HEK293 (cell line): ENCODE measurements around the gene DPY19L3.

Experiments
- CTCF ChIA-PET: fragments of 350-600 bp; formaldehyde crosslinking; extraction: SDS; loops from one replicate; lab custom pipeline; 2021; ENCODE audit warnings: antibody characterized with exemption; lab: Yijun Ruan, JAX
- POLR2A ChIA-PET: fragments of 300-600 bp; formaldehyde crosslinking; extraction: SDS; loops from one replicate; lab custom pipeline; 2020; ENCODE audit warnings: antibody characterized with exemption, inconsistent platforms; lab: Yijun Ruan, JAX
- H3K27ac ChIP-seq: fragments of 200-500 bp; sonication (Bioruptor generic); 2 replicates; pipeline ENCODE4 v1.5.1; 2014; ENCODE audit warnings: low read depth, low read length, control low read depth, inconsistent platforms; ENCODE audit errors: extremely low read depth
- H3K36me3 ChIP-seq, 2 experiments: fragments of 200-500 bp in 1 of 2; sonication (Bioruptor generic) in 1 of 2; 1 replicate in 1 of 2; 2 replicates in 1 of 2; pipeline ENCODE4 v1.5.1; 2014 to 2017; ENCODE audit warnings: inconsistent platforms in 2 of 2, low read length in 2 of 2; ENCODE audit not compliant: control insufficient read depth in 2 of 2, insufficient read depth in 1 of 2
- H3K4me1 ChIP-seq: fragments of 200-500 bp; sonication (Bioruptor generic); 2 replicates; pipeline ENCODE4 v1.5.1; 2014; ENCODE audit warnings: mild to moderate bottlenecking, low read length, inconsistent platforms; ENCODE audit not compliant: control insufficient read depth, insufficient read depth
- H3K4me3 ChIP-seq: 2 replicates; pipeline ENCODE4 v1.5.1; 2011; ENCODE audit warnings: low read depth, mild to moderate bottlenecking, control low read depth, low read length, moderate library complexity
- H3K9me3 ChIP-seq: fragments of 200-500 bp; sonication (Bioruptor generic); 2 replicates; pipeline ENCODE4 v1.5.1; 2014; ENCODE audit warnings: low read depth, low read length, inconsistent platforms; ENCODE audit not compliant: control insufficient read depth, insufficient read depth
- BCL11A ChIP-seq: fragments of 450-650 bp; formaldehyde crosslinking; IDR thresholded peaks from 2 replicates; pipeline ENCODE4 v1.5.1; 2016; ENCODE audit warnings: low read depth, missing biosample characterization, missing genetic modification characterization
- FEZF1 ChIP-seq: fragments of 450-650 bp; formaldehyde crosslinking; IDR thresholded peaks from 2 replicates; pipeline ENCODE4 v1.5.1; 2016; ENCODE audit warnings: missing biosample characterization, missing genetic modification characterization
- HOXA7 ChIP-seq: sonication (generic); formaldehyde crosslinking; IDR thresholded peaks from 2 replicates; pipeline ENCODE4 v1.8.1; 2022; ENCODE audit warnings: missing genetic modification reagents, borderline replicate concordance
- KLF10 ChIP-seq: fragments of 450-650 bp; IDR thresholded peaks from 2 replicates; pipeline ENCODE4 v1.5.1; 2018; ENCODE audit warnings: missing biosample characterization, mild to moderate bottlenecking, missing genetic modification characterization
- SCRT2 ChIP-seq: fragments of 450-650 bp; formaldehyde crosslinking; IDR thresholded peaks from 2 replicates; pipeline ENCODE4 v1.5.1; 2016; ENCODE audit warnings: missing biosample characterization, missing genetic modification characterization
- TCF7L2 ChIP-seq: IDR thresholded peaks from 2 replicates; pipeline ENCODE4 v1.6.1; 2011; ENCODE audit warnings: low read depth, mild to moderate bottlenecking, inconsistent platforms, low read length, moderate library complexity, borderline replicate concordance
- TSHZ1 ChIP-seq: fragments of 450-650 bp; formaldehyde crosslinking; IDR thresholded peaks from 2 replicates; pipeline ENCODE4 v1.5.1; 2016; ENCODE audit warnings: missing biosample characterization, missing genetic modification characterization, borderline replicate concordance
- ZBTB17 ChIP-seq: fragments of 450-650 bp; formaldehyde crosslinking; IDR thresholded peaks from 2 replicates; pipeline ENCODE4 v1.5.1; 2016; ENCODE audit warnings: missing biosample characterization, missing genetic modification characterization
- ZBTB44 ChIP-seq: fragments of 450-650 bp; IDR thresholded peaks from 2 replicates; pipeline ENCODE4 v1.5.1; 2018; ENCODE audit warnings: missing biosample characterization, mild to moderate bottlenecking, missing genetic modification characterization
- ZNF114 ChIP-seq: fragments of 450-650 bp; formaldehyde crosslinking; IDR thresholded peaks from 2 replicates; pipeline ENCODE4 v1.5.0; 2017; ENCODE audit warnings: missing biosample characterization, missing genetic modification characterization
- ZNF132 ChIP-seq: fragments of 450-650 bp; formaldehyde crosslinking; IDR thresholded peaks from 2 replicates; pipeline ENCODE4 v1.5.1; 2017; ENCODE audit warnings: missing biosample characterization, missing genetic modification characterization, borderline replicate concordance
- ZNF16 ChIP-seq: fragments of 450-650 bp; formaldehyde crosslinking; IDR thresholded peaks from 2 replicates; pipeline ENCODE4 v1.5.1; 2016; ENCODE audit warnings: low read depth, missing biosample characterization, missing genetic modification characterization
- ZNF184 ChIP-seq: fragments of 450-650 bp; IDR thresholded peaks from 2 replicates; pipeline ENCODE4 v1.5.1; 2018; ENCODE audit warnings: missing biosample characterization, mild to moderate bottlenecking, missing genetic modification characterization
- ZNF202 ChIP-seq: fragments of 450-650 bp; formaldehyde crosslinking; IDR thresholded peaks from 2 replicates; pipeline ENCODE4 v1.5.1; 2016; ENCODE audit warnings: missing biosample characterization, missing genetic modification characterization, borderline replicate concordance
- ZNF302 ChIP-seq: fragments of 450-650 bp; formaldehyde crosslinking; IDR thresholded peaks from 2 replicates; pipeline ENCODE4 v1.5.1; 2016; ENCODE audit warnings: missing biosample characterization, missing genetic modification characterization, low read depth
- ZNF776 ChIP-seq: fragments of 450-650 bp; formaldehyde crosslinking; IDR thresholded peaks from 2 replicates; pipeline ENCODE4 v1.5.0; 2017; ENCODE audit warnings: missing biosample characterization, missing genetic modification characterization, borderline replicate concordance

The DPY19L3 gene

GRCh38 chr19:32471095-32471494 is 65.5 kb downstream of the DPY19L3 start:
- H3K4me1 ChIP-seq = peaks cover 3% of the 10 kb centered on the region; the same call in 1 of the 2 replicates
- no peak overlapping the region for H3K4me3 ChIP-seq
- TF ChIP-seq ZNF302 (tag by site-specific recombination) (no peak), ZNF202 (tag by site-specific recombination) (no peak), ZNF114 (tag by site-specific recombination) (no peak), ZNF184 (tag by site-specific recombination) (no peak), ZNF16 (no peak), SCRT2 (no peak), HOXA7 (CRISPR knock-in tag) (no peak), TCF7L2 (no peak), ZBTB17 (tag by site-specific recombination) (no peak), KLF10 (tag by site-specific recombination) (no peak), ZNF776 (tag by site-specific recombination) (no peak), BCL11A (tag by site-specific recombination) (no peak), FEZF1 (no peak), TSHZ1 (tag by site-specific recombination) (no peak)
- ChIA-PET CTCF (no interaction called here), POLR2A (no interaction called here)
- H3K9me3 ChIP-seq = no peaks in the 10 kb centered on the region
- H3K36me3 ChIP-seq = peaks cover 30 to 59% of the 10 kb centered on the region in 2 experiments
- no peak overlapping the region for H3K27ac ChIP-seq

GRCh38 chr19:32471811-32472210 is 66.2 kb downstream of the DPY19L3 start:
- TF ChIP-seq ZNF132 (no peak), ZBTB44 (tag by site-specific recombination) (no peak), ZBTB17 (tag by site-specific recombination) (no peak)
- Histone ChIP-seq H3K4me3 (no peak overlapping the region), H3K9me3 (no peaks in the 10 kb centered on the region), H3K27ac (no peak overlapping the region), H3K4me1 (peaks cover 3% of the 10 kb centered on the region; the same call in 1 of the 2 replicates), H3K36me3 (peaks cover 28 to 62% of the 10 kb centered on the region in 2 experiments)
- ChIA-PET POLR2A (no interaction called here), CTCF (interaction anchor here (0.7 kb wide), 2 partner anchors 20 to 1635 kb away, joined by 4 read pairs; no protein-coding TSS in a partner anchor)
